NCI-H2196 treated with DMSO at 0.1 percent for 48 hours (cell line): ENCODE results near the gene TSPAN2.
A peak's percentile ranks its signal among the peaks of the same experiment; 100 is the strongest.

Experiments
- DNase-seq: peaks from one replicate; lab custom pipeline; 2025; ENCODE audit not compliant: unreplicated experiment; lab: John Stamatoyannopoulos, UW

Gene TSPAN2

DNA sequence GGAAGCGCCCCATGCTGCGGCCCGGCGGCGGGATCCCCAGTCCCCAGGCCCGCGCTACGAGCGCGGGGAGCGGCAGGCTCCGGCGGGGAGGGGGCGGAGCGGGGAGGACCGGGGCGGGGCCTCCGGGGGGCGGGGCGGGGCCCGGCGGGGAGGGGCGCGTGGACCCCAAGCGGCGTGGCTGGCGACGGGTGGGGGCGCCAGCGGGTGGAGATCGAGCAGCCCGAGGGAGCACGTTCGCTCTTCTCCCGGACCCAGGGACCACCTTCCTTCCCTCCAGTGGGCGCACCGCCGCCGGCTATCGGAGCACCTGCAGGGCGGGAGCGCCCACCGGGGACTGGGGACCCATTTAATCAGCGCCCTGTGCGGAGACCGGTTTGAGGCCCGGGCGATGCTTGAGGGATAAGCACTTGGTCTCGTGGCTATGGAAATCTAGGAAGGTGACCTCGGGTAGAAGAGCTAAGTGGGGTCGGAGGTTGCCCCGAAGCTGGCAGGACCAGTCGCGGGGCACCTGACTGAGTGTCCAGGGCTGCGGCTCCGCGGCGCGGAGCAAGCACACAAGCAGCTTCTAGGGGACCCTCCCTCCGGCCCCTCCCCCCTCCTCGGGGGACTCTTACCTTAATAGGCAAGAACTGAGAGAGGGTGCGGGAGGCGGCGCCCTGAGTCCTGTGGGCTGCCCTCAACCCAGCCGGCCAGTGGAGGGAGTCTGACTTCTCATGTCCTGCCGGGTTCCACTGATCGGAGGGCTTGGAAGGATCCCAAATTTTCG lies at the start of gene TSPAN2:
TSPAN2 (minus strand) TSS at position 84 of the 766 bp plus-strand sequence; CDS start at position 13, 71 bp downstream.
- no peak for DNase-seq

DNA sequence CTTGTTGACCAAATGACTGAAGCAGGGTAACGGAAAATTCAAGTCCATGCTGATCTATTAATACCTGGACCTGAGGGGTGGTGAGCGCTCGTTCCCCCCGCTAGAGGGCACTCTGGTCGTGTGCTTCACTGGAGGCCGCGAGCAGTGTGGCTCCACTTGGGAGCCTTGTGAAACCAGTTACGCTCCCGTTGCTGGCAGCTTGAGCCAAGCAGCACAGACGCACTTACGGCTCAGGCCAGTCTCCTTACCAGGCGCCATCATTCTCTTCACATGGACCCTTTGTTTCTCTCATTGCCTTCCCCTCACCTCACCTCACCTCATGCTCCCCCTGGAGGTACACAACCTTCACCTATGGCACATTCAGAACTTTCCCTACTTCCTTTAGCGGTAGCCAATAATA lies 49.7 kb upstream of the TSPAN2 start:
- DNase-seq = peak; percentile 58

DNA sequence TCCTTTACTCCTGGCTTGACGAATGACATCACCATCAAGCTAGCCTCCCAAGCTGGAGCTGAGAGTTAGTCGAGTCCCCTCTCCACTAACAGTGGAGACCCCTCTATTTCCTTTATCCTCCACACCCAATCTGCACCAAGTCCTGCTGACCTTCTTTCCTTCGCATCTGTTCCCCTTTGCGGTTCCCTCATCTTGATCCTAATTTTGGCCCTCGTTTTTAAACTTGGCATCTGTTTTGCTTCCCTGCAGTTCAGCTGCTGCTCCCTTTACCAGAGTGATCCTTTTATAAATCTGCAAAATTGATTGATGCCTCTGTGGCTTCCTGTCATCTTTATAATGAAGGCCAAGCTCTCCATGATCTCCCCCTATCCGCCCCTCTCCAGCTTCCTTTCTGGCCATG lies 49.0 kb upstream of the TSPAN2 start:
- DNase-seq = no peak

GRCh38 chr1:115137191-115137590 lies 47.9 kb upstream of the TSPAN2 start:
- DNase-seq = no peak

DNA sequence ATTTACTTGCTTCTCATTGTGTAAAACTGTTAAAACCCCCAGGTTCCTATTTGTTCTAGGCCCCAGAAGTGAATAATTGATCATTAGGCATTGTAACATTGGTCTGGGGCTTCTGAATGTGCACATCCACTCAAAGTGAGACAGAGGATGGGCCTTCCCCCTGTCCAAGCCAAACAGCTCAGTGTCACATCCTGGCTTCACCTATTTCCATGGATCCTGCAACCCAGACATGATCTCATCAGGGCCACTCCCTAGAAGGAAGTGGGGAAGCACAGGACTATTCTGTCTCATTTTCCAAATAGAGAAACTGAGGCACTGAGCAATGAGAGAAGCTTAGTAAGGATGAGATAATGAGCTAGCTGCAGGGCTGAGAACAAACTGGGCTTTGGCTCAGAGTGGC lies 47.4 kb upstream of the TSPAN2 start:
- no peak for DNase-seq

GRCh38 chr1:115136106-115136505 lies 46.8 kb upstream of the TSPAN2 start:
- DNase-seq = no peak

DNA sequence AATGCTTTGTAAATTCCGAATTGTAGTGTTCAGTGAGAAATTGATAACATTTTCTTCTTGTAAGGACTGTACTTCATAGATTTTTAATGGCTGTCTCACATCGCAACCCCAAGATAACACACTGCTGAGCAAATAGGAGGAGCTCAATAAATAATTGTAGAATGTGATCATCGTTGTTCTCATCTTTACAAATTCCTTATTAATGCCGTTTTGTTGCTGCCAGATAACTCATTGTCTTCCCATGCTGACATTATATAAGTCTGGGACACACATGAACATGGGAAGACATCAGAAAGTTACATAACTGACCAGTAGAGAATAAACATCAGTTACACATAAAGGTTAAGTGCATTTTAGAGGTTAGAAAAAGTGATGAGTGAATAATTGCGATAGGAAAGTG lies 46.4 kb upstream of the TSPAN2 start:
- no peak for DNase-seq

DNA sequence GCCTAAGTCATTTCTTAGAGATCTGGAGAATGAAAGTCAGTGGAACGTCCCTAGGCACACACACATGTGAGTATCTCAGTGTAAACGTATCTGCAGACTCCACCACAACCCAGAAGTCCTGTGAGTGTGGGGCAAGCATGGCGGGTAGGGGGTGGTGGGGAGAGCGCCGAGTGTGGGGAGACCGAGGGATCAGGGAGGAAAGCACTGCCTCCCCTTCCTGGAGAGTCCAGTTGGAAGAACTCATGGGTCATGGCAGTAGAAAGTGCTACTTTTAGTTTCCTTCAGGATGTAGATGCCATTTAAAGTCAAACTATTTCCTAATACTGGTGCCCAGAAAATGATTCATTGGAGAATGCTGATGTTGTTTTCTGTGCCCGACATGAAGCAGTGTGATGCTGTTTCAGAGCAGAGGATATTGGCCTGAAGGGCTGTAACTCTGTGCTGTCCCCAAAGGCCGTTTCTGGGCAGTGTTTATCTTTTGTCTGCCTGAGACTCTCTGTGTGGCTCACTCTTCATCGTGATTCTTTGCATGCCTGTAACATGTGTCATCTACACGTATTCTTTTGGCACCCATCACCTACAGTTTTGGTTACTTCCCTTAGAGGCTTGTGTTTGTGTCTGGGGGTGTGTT lies 45.7 kb upstream of the TSPAN2 start:
- DNase-seq = no peak

GRCh38 chr1:115134231-115134630 lies 44.9 kb upstream of the TSPAN2 start:
- no peak for DNase-seq

DNA sequence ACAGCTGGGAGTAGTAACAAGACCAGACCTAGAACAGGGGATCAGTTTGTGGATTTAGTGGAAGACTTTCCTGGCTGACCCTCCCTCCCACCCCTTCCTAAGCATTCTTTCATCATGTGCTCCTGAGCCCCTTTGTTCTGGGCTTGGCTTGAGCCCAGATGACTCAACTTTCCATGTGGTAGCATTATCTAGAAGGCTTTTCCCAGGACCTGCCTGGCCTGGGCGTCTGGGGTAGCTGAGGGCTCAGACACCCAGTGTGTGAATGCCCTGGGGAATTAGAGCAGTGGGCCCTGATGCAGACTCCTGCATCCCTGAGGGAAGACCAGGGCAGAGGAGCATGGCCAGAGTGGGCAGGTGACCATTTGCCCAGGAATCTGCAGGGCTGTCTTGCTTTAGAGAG lies 44.1 kb upstream of the TSPAN2 start:
- DNase-seq = no peak

GRCh38 chr1:115130786-115131185 lies 41.5 kb upstream of the TSPAN2 start:
- no peak for DNase-seq

DNA sequence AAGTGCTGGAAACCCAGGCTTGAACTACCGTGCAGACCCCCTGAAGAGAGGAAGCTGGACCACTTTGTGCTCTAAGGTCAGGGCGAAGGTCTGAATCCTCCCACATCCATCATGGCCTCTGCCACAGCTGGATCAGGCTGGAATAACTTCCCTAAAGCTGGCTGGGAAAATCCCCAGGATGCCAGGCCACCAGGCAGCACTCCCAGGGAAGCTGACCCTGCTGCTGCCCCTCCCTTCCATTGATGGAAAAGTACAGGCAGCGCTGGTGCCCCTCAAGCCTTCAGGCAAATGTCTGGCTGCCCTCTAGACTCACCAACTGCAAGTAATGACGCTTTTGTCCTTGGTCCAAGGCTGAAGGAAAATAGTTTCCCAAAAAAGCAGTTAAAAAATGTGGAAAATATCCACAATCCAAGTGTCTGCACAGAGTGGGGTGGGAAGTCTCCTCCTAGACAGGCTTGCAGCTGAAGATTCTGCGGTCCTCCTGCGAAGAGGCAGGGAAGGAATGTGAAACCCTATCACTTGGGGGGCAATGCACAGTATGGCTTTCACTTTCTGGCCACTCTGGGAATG lies 39.9 kb upstream of the TSPAN2 start:
- DNase-seq = no peak

DNA sequence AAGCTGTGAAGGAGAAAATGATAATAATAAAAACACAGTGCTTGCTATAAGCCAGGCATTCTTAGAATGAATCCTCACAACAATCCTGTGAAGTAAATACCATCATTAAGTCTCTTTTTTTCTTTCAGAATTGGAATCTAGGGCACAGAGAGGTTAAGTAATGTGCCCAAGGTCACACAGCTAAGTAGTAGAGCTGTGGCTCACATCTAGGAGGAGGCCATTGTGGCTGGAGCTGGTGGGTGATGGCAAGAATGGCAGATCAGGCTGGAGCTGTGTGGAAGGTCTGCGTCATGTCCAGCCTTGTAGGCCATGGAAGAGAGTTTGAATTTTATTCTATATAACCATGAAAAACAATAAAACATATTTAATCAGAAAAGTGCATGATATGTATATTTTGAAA lies 38.2 kb upstream of the TSPAN2 start:
- DNase-seq = no peak

DNA sequence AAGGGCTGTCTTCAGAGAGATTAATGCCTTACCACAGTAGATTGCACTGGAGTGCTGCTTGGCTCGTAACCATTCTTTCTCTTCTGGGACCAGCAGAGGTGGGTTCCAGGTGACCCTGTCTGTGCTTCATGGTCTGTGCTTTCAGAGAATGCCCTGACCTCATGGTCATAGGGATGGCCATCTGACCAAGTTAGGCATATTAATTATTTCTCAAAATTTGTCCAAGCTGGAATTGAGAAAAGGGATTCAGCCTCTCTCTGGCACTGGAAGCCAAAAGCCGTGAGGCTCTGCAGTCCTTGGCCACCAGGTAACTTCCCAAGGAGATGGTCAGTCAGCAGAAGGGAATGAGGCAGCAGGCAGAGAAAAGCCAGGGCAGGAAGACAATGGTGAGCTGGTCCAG lies 37.2 kb upstream of the TSPAN2 start:
- no peak for DNase-seq

GRCh38 chr1:115123116-115123515 lies 33.8 kb upstream of the TSPAN2 start:
- DNase-seq = no peak

GRCh38 chr1:115121793-115122192 lies 32.5 kb upstream of the TSPAN2 start:
- no peak for DNase-seq

- DNase-seq = no peak
Measured at GRCh38 chr1:115120296-115120695, 31.0 kb upstream of the TSPAN2 start.

GRCh38 chr1:115118611-115119010 lies 29.3 kb upstream of the TSPAN2 start:
- DNase-seq = no peak

- DNase-seq = no peak
Measured at GRCh38 chr1:115118086-115118485, 28.8 kb upstream of the TSPAN2 start.

GRCh38 chr1:115117298-115117697 lies 28.0 kb upstream of the TSPAN2 start:
- DNase-seq = no peak

GRCh38 chr1:115116512-115116911 lies 27.2 kb upstream of the TSPAN2 start:
- DNase-seq = no peak

- no peak for DNase-seq
Measured at GRCh38 chr1:115115521-115116161, 26.3 kb upstream of the TSPAN2 start.
